GM23338 (cell line): Measurements from ENCODE around the gene MRPL23. TPM values are rescaled to one million over a fixed set of nuclear protein-coding genes. Genes with fewer than 3 reads are reported as not detected.

ENCODE experiments used
- ATAC-seq: fragments of 200-7000 bp; cut with Tn5 transposase; 3 replicates; pipeline ENCODE4 v1.9.1; 2020
- DNase-seq: peaks from one replicate; pipeline ENCODE4 v3.0.0-alpha.2; 2015; ENCODE audit warnings: low spot score
- H2AFZ ChIP-seq: fragments of 200-600 bp; sonication (generic); 2 replicates; pipeline ENCODE4 v1.8.0; 2016; ENCODE audit warnings: antibody characterized with exemption, mild to moderate bottlenecking, moderate library complexity
- H3F3A ChIP-seq: fragments of 200-600 bp; sonication (generic); replicated peaks from 2 replicates; pipeline ENCODE4 v1.8.0; 2017; ENCODE audit warnings: antibody characterized with exemption, mixed run types, low read depth
- H3K27ac ChIP-seq: fragments of 200-600 bp; sonication (generic); 2 replicates; pipeline ENCODE4 v1.6.1; 2016; ENCODE audit warnings: low read depth
- H3K27me3 ChIP-seq: fragments of 200-600 bp; sonication (generic); 2 replicates; pipeline ENCODE4 v1.8.0; 2016; ENCODE audit warnings: mild to moderate bottlenecking, mixed run types, moderate library complexity; ENCODE audit not compliant: insufficient read depth
- H3K36me3 ChIP-seq: fragments of 200-600 bp; sonication (generic); 2 replicates; pipeline ENCODE4 v1.8.0; 2016; ENCODE audit warnings: mild to moderate bottlenecking; ENCODE audit not compliant: insufficient read depth
- H3K4me1 ChIP-seq: fragments of 200-600 bp; sonication (generic); 2 replicates; pipeline ENCODE4 v1.8.0; 2016; ENCODE audit warnings: mild to moderate bottlenecking, moderate library complexity; ENCODE audit not compliant: insufficient read depth
- H3K4me2 ChIP-seq: fragments of 200-600 bp; sonication (generic); 2 replicates; pipeline ENCODE4 v1.7.1; 2017; ENCODE audit warnings: mixed run types
- H3K4me3 ChIP-seq: fragments of 200-600 bp; sonication (generic); 2 replicates; pipeline ENCODE4 v1.6.1; 2016; ENCODE audit warnings: mixed run types
- H3K79me2 ChIP-seq: fragments of 200-600 bp; sonication (generic); replicated peaks from 2 replicates; pipeline ENCODE4 v1.8.0; 2017; ENCODE audit warnings: mild to moderate bottlenecking; ENCODE audit not compliant: insufficient read depth
- H3K9me2 ChIP-seq: fragments of 200-600 bp; sonication (generic); 2 replicates; pipeline ENCODE4 v1.8.0; 2017; ENCODE audit not compliant: insufficient read depth
- H4K20me1 ChIP-seq: fragments of 200-600 bp; sonication (generic); replicated peaks from 2 replicates; pipeline ENCODE4 v1.8.0; 2017; ENCODE audit warnings: mild to moderate bottlenecking; ENCODE audit not compliant: insufficient read depth
- H3K27ac Mint-ChIP-seq: 2 replicates; pipeline ENCODE4 v1.8.0; 2020; ENCODE audit warnings: inconsistent platforms, mild to moderate bottlenecking, moderate library complexity, mixed read lengths
- H3K27me3 Mint-ChIP-seq: 3 replicates; pipeline ENCODE4 v1.8.0; 2022; ENCODE audit warnings: low read depth, mild to moderate bottlenecking, moderate library complexity, mixed read lengths, inconsistent platforms; ENCODE audit not compliant: insufficient read depth, poor library complexity
- H3K36me3 Mint-ChIP-seq: 3 replicates; pipeline ENCODE4 v1.8.0; 2021; ENCODE audit warnings: low read depth, mild to moderate bottlenecking, inconsistent platforms, moderate library complexity, mixed read lengths
- H3K4me1 Mint-ChIP-seq: 3 replicates; pipeline ENCODE4 v1.8.0; 2020; ENCODE audit warnings: mild to moderate bottlenecking, inconsistent platforms, mixed read lengths
- H3K4me3 Mint-ChIP-seq: 3 replicates; pipeline ENCODE4 v1.8.0; 2021; ENCODE audit warnings: moderate library complexity, mild to moderate bottlenecking, inconsistent platforms, mixed read lengths
- H3K9me3 Mint-ChIP-seq: 3 replicates; pipeline ENCODE4 v1.8.0; 2020; ENCODE audit warnings: moderate library complexity, mild to moderate bottlenecking, inconsistent platforms, mixed read lengths
- CTCF ChIP-seq, 2 experiments: fragments of 200-600 bp in 1 of 2; sonication (generic) in 1 of 2; conservative IDR thresholded peaks; 2 replicates each; pipeline versions ENCODE4 v1.5.1 to v1.6.1; 2016 to 2017; ENCODE audit warnings: antibody characterized with exemption in 2 of 2, low read depth in 2 of 2, mild to moderate bottlenecking in 2 of 2, moderate library complexity in 1 of 2
- ETS1 ChIP-seq: IDR thresholded peaks from 2 replicates; pipeline ENCODE4 v1.6.1; 2016; ENCODE audit warnings: antibody characterized with exemption
- EZH2 ChIP-seq: fragments of 200-600 bp; sonication (generic); IDR thresholded peaks from one replicate; pipeline ENCODE4 v1.8.0; 2017; ENCODE audit warnings: antibody characterized with exemption, mild to moderate bottlenecking, low read depth; ENCODE audit not compliant: unreplicated experiment
- JUNB ChIP-seq: IDR thresholded peaks from one replicate; pipeline ENCODE4 v1.6.1; 2016; ENCODE audit warnings: antibody characterized with exemption; ENCODE audit not compliant: unreplicated experiment
- NANOG ChIP-seq: IDR thresholded peaks from 2 replicates; pipeline ENCODE4 v1.6.1; 2016; ENCODE audit warnings: antibody characterized with exemption, borderline replicate concordance
- POLR2AphosphoS5 ChIP-seq: IDR thresholded peaks from 2 replicates; pipeline ENCODE4 v1.6.1; 2016; ENCODE audit warnings: antibody characterized with exemption, low read depth
- REST ChIP-seq: IDR thresholded peaks from one replicate; pipeline ENCODE4 v1.6.1; 2018; ENCODE audit warnings: antibody characterized with exemption; ENCODE audit not compliant: unreplicated experiment
- STAT1 ChIP-seq: IDR thresholded peaks from one replicate; pipeline ENCODE4 v1.6.1; 2016; ENCODE audit warnings: antibody characterized with exemption; ENCODE audit not compliant: unreplicated experiment
- polyA plus RNA-seq: library from polyadenylated mRNA; unstranded; fragments of >200 nt; fragmentation: Nextera tagmentation; extraction: Ambion mirVana; gene quantifications from 2 replicates; pipeline ENCODE4 v1.2.1, GENCODE V29; 2016
- total RNA-seq: library from RNA; depleted of rRNA; stranded (reverse); fragments of >200 nt; shearing (Covaris generic); gene quantifications from 2 replicates; pipeline ENCODE4 v1.2.3, GENCODE V29; 2014

Gene MRPL23
- total and polyA plus RNA-seq, 2 experiments from 2014 or later = 84.7 to 91.5 TPM

GRCh38 chr11:1917523-1918435 is 29.4 kb upstream of the MRPL23 start:
- Histone ChIP-seq H3K27ac (no peak overlapping the region), H4K20me1 (no peaks in the 10 kb centered on the region), H3F3A (no peaks in the 10 kb centered on the region), H2AFZ (no peak overlapping the region), H3K4me3 (no peak overlapping the region), H3K9me2 (no peaks in the 10 kb centered on the region), H3K4me1 (no peaks in the 10 kb centered on the region), H3K79me2 (no peaks in the 10 kb centered on the region), H3K27me3 (no peaks in the 10 kb centered on the region), H3K4me2 (no peak overlapping the region), H3K36me3 (no peaks in the 10 kb centered on the region)
- H3K36me3 Mint-ChIP-seq = no peaks in the 10 kb centered on the region; the same call in 2 of the 3 replicates
- ATAC-seq (peak; percentile 93), DNase-seq (peak; percentile 59)
- no peak overlapping the region for H3K4me3 Mint-ChIP-seq
- peaks cover 5% of the 10 kb centered on the region for H3K27me3 Mint-ChIP-seq
- TF ChIP-seq JUNB = no peak
- peak; percentile 53 to 71 for TF ChIP-seq CTCF (conservative IDR thresholded peaks at IDR 0.05; ENCODE audit: low read depth in 2 of 2)
- H3K9me3 Mint-ChIP-seq = peaks cover 6% of the 10 kb centered on the region; the same call in 2 of the 3 replicates
- H3K4me1 Mint-ChIP-seq = no peaks in the 10 kb centered on the region
- no peak overlapping the region for H3K27ac Mint-ChIP-seq

GRCh38 chr11:1918436-1919315 is 28.5 kb upstream of the MRPL23 start:
- DNase-seq = no peak
- H3K4me3 ChIP-seq = no peak overlapping the region
- no peak for ATAC-seq
- H3K4me3 Mint-ChIP-seq = no peak overlapping the region
- H3K4me1 Mint-ChIP-seq = no peaks in the 10 kb centered on the region
- H3K27me3 Mint-ChIP-seq = peaks cover 3% of the 10 kb centered on the region
- no peaks in the 10 kb centered on the region for H3K9me2 ChIP-seq
- no peaks in the 10 kb centered on the region for H3K79me2 ChIP-seq
- H2AFZ ChIP-seq = no peak overlapping the region
- no peaks in the 10 kb centered on the region for H3F3A ChIP-seq
- H3K36me3 ChIP-seq = no peaks in the 10 kb centered on the region
- no peaks in the 10 kb centered on the region for H3K4me1 ChIP-seq
- no peaks in the 10 kb centered on the region; the same call in 2 of the 3 replicates for H3K36me3 Mint-ChIP-seq
- H4K20me1 ChIP-seq = no peaks in the 10 kb centered on the region
- no peak overlapping the region for H3K27ac ChIP-seq
- H3K27ac Mint-ChIP-seq = no peak overlapping the region
- H3K9me3 Mint-ChIP-seq = peaks cover 6% of the 10 kb centered on the region; the same call in 2 of the 3 replicates
- H3K4me2 ChIP-seq = no peak overlapping the region
- no peaks in the 10 kb centered on the region for H3K27me3 ChIP-seq
- TF ChIP-seq ETS1 (no peak), POLR2AphosphoS5 (no peak), REST (no peak), EZH2 (no peak), NANOG (no peak), STAT1 (no peak)
